OCI-LY3 (cell line): ENCODE measurements around the gene FBRSL1.

Experiments
- H2AFZ ChIP-seq: fragments of 200-600, 300-600 bp; shearing (Covaris generic); 2 replicates; pipeline ENCODE4 v1.6.0; 2014; ENCODE audit warnings: antibody characterized with exemption, low read depth, low read length
- H3K27ac ChIP-seq: fragments of 200-600, 300-600 bp; sonication (generic); 2 replicates; pipeline ENCODE4 v1.5.1; 2014; ENCODE audit warnings: mild to moderate bottlenecking, low read length, moderate library complexity, mixed read lengths
- H3K27me3 ChIP-seq: fragments of 200-600, 300-600 bp; sonication (generic); 2 replicates; pipeline ENCODE4 v1.6.1; 2014; ENCODE audit warnings: low read depth, low read length, mixed read lengths
- H3K36me3 ChIP-seq: fragments of 200-600, 300-600 bp; sonication (generic); replicated peaks from 2 replicates; pipeline ENCODE3; 2014; ENCODE audit warnings: low read depth, low read length, mixed read lengths
- H3K4me1 ChIP-seq: fragments of 300-600, 200-600 bp; sonication (generic); 2 replicates; pipeline ENCODE4 v1.6.1; 2014; ENCODE audit warnings: low read length, mixed read lengths
- H3K4me2 ChIP-seq: fragments of 200-600, 300-600 bp; sonication (generic); 2 replicates; pipeline ENCODE4 v1.6.1; 2014; ENCODE audit warnings: low read length, mixed read lengths
- H3K4me3 ChIP-seq: fragments of 300-600, 200-600 bp; sonication (generic); 2 replicates; pipeline ENCODE4 v1.5.1; 2014; ENCODE audit warnings: antibody characterized with exemption, mild to moderate bottlenecking, low read length, moderate library complexity
- H3K79me2 ChIP-seq: fragments of 300-600, 200-600 bp; shearing (Covaris generic); 2 replicates; pipeline ENCODE4 v1.6.1; 2014; ENCODE audit warnings: mild to moderate bottlenecking, low read length, mixed read lengths
- H3K9ac ChIP-seq: fragments of 300-600, 200-600 bp; shearing (Covaris generic); 2 replicates; pipeline ENCODE4 v1.6.0; 2014; ENCODE audit warnings: mild to moderate bottlenecking, low read length, moderate library complexity
- H3K9me3 ChIP-seq: fragments of 200-600, 300-600 bp; shearing (Covaris generic); 2 replicates; pipeline ENCODE4 v1.6.1; 2014; ENCODE audit warnings: low read length, mixed read lengths; ENCODE audit not compliant: insufficient read depth
- H4K20me1 ChIP-seq: fragments of 200-600, 300-600 bp; sonication (generic); 2 replicates; pipeline ENCODE4 v1.6.1; 2016; ENCODE audit warnings: low read length, mixed read lengths; ENCODE audit not compliant: insufficient read depth
- CTCF ChIP-seq: fragments of 200-600, 300-600 bp; sonication (generic); IDR thresholded peaks from 2 replicates; pipeline ENCODE4 v1.5.1; 2014; ENCODE audit warnings: antibody characterized with exemption, low read length, low read depth
- EZH2phosphoT487 ChIP-seq: fragments of 200-600 bp; shearing (Covaris generic); IDR thresholded peaks from 2 replicates; pipeline ENCODE4 v1.6.1; 2018; ENCODE audit warnings: antibody characterized with exemption, mixed run types, low read depth

The FBRSL1 gene

DNA sequence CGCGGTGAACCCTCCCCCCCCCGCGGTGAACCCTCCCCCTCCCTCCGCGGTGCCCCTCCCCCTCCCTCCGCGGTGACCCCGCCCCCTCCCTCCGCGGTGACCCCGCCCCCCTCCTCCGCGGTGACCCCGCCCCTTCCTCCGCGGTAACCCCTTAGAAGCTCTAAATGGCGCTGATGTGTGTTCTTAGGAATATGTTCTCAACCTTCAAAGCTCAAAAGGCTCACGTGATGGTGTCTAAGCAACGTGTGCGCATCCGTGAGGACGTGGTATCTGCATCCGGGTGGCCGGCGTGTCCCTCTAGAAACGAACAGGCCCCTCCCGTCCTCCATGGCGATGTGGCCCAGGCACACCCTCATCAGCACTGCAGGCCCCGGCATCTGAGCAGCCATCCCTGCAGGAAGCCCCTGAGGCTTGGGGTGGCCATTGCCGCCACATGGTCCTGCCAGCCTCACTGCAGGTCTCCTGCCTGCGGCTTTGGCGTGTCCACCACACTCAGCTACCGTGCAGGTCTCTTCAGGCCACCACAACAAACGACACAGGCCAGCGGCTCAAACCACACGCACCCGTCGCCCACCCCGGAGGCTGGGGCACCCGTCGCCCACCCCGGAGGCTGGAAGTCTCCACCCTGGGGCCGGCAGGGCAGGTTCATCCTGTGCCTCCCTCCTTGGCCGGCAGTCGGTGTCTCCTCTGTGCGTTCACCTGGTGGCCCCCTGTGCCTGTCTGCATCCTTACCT, 14.5 kb upstream of the FBRSL1 start:
- H3K27me3 ChIP-seq, result no peaks in the 10 kb centered on the region
- no peak for TF ChIP-seq EZH2phosphoT487
- TF ChIP-seq CTCF, result no peak
- H4K20me1 ChIP-seq, result no peaks in the 10 kb centered on the region
- no peak overlapping the region for H3K4me3 ChIP-seq
- H3K9me3 ChIP-seq, result no peaks in the 10 kb centered on the region
- no peak overlapping the region for H2AFZ ChIP-seq
- H3K4me2 ChIP-seq, result no peak overlapping the region
- peaks cover 9% of the 10 kb centered on the region for H3K4me1 ChIP-seq
- no peak overlapping the region for H3K27ac ChIP-seq
- no peaks in the 10 kb centered on the region for H3K36me3 ChIP-seq
- H3K79me2 ChIP-seq, result no peaks in the 10 kb centered on the region
- no peak overlapping the region for H3K9ac ChIP-seq

GRCh38 chr12:132476038-132476414, 13.9 kb upstream of the FBRSL1 start:
- Histone ChIP-seq H3K27me3 (no peaks in the 10 kb centered on the region), H3K9me3 (no peaks in the 10 kb centered on the region), H3K79me2 (no peaks in the 10 kb centered on the region), H3K27ac (no peak overlapping the region), H3K9ac (no peak overlapping the region), H3K4me3 (no peak overlapping the region), H3K4me1 (peaks cover 6% of the 10 kb centered on the region), H3K4me2 (no peak overlapping the region), H4K20me1 (no peaks in the 10 kb centered on the region), H2AFZ (no peak overlapping the region), H3K36me3 (no peaks in the 10 kb centered on the region)
- no peak for TF ChIP-seq EZH2phosphoT487
- TF ChIP-seq CTCF, result no peak

DNA sequence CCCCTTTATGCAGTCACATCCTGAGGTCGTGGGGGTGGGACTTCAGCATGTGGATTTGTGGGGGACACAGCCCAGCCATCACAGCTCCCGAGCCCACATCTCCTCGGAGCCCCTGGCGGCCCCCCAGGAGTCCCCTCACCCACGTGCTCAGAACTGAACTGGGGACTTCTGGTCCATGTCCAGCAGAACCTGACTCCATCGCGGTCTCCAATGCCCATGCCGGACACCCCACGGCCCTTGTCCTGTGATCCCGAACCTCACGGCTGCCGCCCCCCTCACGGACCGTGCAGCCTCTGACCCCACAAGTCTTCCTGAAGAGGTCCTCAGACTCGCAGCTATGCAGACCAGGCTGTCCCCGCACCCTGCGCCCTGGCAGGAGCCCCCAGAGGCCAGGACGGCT, 13.5 kb upstream of the FBRSL1 start:
- Histone ChIP-seq H3K9me3 (no peaks in the 10 kb centered on the region), H3K4me1 (peaks cover 3% of the 10 kb centered on the region), H3K27me3 (peaks cover under 1% of the 10 kb centered on the region; the same call in 1 of the 2 replicates)

More for the DNA sequence above, 13.5 kb upstream of the FBRSL1 start:
- Histone ChIP-seq H3K36me3 (no peaks in the 10 kb centered on the region), H3K27ac (no peak overlapping the region), H3K9ac (no peak overlapping the region), H3K4me3 (no peak overlapping the region), H4K20me1 (no peaks in the 10 kb centered on the region), H3K79me2 (no peaks in the 10 kb centered on the region), H2AFZ (no peak overlapping the region), H3K4me2 (no peak overlapping the region)
- TF ChIP-seq EZH2phosphoT487 (no peak), CTCF (no peak)
